Fibroblast of skin of right quadriceps (primary cell): Measurements from ENCODE around the gene KLF14.
"Not testable (repeated sequence)": the region's sequence is repeated elsewhere in the genome, so short reads cannot be mapped to it uniquely, and the experiment has no call there.

Experiments
- DNase-seq: peaks from one replicate; pipeline ENCODE4 v3.0.0-alpha.2; 2013

The KLF14 gene

DNA sequence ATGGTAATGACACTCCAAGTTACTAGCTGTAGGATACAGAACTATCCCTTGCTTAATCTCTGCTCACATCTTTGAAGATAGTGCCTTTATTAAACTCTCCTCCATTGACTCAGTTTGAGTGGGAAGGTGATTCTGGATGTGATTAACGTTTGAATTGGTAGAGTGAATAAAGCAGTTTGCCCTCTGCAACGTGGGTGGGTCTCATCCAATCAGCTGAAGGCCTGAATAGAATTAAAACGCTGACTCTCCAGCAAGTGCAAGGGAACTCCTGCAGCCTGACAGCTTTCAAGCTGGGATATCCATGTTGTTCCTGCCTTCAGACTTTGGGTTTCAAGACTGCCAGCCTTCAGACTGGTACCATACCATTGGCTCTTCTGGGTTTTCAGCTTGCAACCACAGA, 21.6 kb downstream of the KLF14 start:
- DNase-seq, result no peak

DNA sequence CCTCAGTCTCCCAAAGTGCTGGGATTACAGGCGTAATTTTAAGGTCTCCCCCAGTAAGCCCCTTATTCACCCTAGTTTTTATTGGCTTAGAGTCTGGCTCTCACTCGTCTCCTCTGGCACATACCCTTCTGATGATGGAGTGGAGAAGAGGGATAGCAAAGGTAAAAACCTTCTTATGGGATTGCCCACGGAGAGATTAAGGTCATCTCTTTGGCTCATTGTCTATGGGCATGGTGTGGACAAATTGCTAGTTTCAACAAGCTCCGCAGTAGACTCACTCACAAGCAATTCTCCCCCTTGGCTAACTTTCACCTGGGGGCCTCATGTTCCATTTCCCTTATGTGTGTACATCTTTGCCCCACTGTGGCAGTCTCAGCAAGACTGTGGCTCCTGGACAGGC, 25.2 kb downstream of the KLF14 start:
- DNase-seq, result no peak

DNA sequence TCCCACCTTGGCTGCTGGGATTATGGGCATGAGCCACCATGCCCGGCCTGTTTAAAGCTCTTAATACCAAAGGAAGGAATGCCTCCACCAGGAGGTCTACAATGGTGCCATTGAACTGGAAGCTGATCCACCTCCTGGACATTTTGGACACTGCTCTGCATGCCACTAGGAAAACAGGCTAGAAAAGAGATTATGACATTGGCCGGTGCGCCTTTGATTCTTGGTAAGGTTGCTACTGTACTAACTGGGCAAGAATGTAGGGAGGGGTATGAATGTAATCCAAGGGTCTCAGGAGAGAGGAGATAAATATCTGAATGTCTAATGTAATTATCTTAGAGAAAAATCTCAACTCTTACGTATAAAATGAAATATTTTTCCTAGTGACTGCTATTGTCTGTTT, 26.0 kb downstream of the KLF14 start:
- no peak for DNase-seq

DNA sequence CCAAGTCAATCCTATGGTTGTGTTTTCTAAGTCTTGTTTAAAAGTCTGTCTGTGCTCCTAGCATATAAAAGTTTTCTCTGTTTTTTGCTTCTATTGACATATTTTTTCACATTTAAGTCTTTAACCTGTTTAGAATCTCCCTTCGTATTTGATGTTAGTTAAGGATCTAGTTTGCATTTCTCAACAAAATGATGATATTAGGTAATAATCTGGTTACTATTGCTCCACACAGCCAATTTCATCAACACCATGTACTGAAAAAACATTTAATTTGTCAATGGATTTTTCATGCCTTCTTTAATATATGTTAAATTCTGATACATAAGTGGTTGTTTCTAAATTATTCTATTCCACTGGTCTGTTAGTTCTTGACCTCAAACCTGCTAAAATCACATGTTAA, 30.2 kb downstream of the KLF14 start:
- DNase-seq, result no peak

DNA sequence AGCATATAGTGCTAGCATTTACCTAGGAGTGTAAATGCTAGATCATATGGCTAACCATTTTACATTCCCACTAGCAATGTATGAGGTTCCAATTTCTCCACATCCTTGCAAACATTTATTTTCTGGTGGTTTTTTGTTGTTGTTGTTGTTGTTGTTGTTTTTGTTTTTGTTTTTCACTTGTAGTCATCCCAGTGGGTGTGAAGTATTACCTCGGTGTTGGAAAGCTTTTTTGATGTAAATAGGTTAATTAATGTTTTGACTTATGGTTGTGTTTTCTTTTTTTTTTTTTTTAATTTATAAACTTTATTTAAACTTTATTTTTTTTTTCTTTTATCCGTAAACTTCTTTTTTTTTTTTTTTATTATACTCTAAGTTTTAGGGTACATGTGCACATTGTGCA, 32.4 kb downstream of the KLF14 start:
- no peak for DNase-seq

DNA sequence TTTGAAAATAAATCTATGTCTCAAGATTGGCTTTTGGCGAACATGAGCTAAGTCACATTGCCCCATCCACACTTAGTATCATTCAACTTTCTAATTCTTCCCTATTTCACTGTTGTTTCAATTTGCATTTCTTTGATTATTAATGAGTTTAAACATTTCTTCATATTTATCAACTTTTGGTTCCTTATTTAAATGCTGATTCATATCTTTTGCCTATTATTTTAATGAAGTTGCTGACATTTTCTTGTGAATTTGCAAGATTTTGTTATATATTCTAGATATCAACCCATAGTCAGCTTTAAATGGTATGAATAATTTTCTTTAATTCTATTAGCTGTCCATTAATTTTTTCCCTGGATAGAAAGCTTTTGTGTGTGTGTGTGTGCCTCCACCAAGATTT, 33.2 kb downstream of the KLF14 start:
- no peak for DNase-seq

DNA sequence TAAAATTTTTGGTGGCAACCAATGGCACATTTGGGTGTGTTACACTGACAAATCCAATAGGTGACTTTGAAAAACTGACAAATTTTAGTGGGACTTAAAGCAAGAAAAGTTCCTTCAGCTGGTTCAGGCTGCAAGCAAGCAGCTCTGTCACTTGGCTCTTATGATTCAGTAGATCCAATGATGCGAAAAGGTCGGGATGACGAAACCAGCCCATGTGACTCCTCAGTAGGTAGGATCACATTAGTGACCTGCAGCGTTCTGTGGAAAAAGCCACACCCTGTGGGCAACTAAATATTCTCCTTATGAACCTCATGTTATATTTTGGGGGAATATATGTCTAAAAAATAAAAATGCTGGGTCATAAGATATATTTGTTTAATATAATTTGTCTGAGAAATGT, 34.3 kb downstream of the KLF14 start:
- no peak for DNase-seq

DNA sequence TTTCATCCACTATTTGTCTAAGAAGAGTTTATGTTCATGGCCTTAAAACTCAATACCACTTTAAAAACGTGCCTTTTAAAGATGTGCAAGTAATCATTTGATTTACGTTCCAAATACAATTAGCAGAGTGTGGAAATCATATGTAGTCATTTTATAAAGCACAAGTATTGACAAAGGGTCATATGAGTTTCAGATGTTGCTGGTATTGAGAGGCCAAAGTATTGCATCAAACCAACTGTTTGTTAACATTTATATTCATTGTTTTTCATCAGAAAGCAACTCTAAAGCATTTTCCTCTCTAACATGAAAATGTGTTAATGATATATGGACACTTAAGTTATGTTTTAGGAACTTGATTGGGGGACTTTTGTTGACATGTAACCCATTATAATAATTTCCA, 36.2 kb downstream of the KLF14 start:
- DNase-seq, result no peak

DNA sequence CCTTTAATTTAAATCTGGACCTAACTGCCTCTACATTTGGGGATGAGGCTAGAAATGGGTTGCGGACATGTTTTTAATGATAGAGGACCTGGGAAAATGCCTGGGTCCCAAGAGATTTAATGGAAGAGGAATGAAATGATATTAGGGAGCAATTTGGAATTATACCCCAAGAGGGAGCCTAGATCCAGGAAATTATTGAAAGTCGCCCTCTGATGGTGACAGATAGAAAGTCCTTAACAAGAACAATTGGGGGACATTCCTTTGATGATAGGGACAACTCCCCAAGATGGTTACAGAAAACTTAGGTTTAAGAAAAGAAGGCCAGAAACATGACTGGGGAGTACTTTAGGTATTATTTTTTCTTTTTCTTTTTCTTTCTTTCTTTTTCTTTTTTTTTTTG, 38.2 kb downstream of the KLF14 start:
- DNase-seq, result peak; percentile 44

DNA sequence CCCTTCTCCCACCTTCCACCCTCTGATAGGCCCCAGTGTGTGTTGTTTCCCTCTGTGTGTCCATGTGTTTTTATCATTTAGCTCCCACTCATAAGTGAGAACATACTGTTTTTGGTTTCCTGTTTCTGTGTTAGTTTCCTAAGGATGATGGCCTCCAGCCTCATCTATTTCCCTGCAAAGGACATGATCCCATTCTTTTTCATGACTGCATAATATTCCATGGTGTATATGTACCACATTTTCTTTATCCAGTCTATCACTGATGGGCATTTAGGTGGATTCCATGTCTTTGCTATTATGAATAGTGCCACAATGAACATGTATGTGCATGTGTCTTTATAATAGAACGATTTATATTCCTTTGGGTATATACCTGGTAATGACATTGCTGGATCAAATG, 41.6 kb downstream of the KLF14 start:
- not testable (repeated sequence) for DNase-seq

DNA sequence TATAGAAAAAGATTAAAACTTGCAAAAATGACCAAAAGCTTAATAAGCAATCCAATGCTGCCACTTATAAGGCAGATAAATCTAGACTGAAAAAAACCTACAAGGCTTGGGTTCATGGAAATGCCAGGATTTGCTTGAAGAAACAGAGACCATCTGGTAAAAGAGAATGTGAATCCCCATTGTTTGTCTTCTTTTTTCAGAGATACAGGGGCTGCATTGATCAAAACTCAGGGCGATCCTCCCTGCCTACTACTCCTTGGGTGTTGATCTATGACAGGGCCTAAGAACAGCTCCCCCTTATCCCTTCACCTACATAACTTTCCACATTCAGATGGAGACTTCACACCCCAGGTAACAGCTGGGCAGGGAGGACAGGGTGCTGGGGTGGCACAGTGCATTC, 44.3 kb downstream of the KLF14 start:
- DNase-seq, result no peak

DNA sequence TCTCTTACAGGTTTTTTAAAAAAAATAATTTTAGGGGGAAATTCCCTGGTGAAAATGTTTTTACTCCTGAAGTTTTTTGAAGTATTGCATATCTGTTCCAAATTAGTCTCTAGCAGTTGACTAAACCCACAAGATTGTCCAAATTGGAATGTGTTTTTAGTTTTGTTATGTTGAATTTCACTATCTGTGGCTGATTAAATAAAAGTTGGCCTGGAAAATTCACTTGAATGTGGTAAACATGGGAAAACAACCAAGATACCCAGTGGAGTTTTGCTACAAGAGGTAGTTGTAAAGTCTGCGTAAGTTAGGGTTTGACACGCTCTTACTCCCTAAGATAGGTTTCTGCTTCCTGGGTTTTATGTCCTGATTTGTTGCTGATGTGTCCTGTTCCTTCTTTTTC, 51.0 kb downstream of the KLF14 start:
- DNase-seq, result peak; percentile 11
